GM19372 (cell line): Measurements from ENCODE around the gene TUBA1C.
A peak's percentile ranks its signal among the peaks of the same experiment; 100 is the strongest.

Experiments used
- ATAC-seq: cut with Tn5 transposase; IDR thresholded peaks from one replicate; pipeline ENCODE4 v1.9.1; 2021; ENCODE audit warnings: mild to moderate bottlenecking, low read depth, moderate library complexity; ENCODE audit not compliant: unreplicated experiment

Gene TUBA1C

GRCh38 chr12:49264873-49265792, at the start of gene TUBA1C:
Gene TUBA1C (plus strand): TSS chr12:49265082. CDS start chr12:49265182, 100 bp downstream.
- peak; percentile 82 for ATAC-seq

GRCh38 chr12:49219417-49220026, 45.4 kb upstream of the TUBA1C start:
- no peak for ATAC-seq

- no peak for ATAC-seq
Observed at GRCh38 chr12:49220972-49221371, 43.9 kb upstream of the TUBA1C start.

- no peak for ATAC-seq
Observed at GRCh38 chr12:49223122-49223521, 41.8 kb upstream of the TUBA1C start.

- no peak for ATAC-seq
Observed at GRCh38 chr12:49223590-49224369, 41.1 kb upstream of the TUBA1C start.

- ATAC-seq = no peak
Observed at GRCh38 chr12:49225576-49226166, 39.2 kb upstream of the TUBA1C start.

- no peak for ATAC-seq
Observed at GRCh38 chr12:49227713-49228112, 37.2 kb upstream of the TUBA1C start.

- no peak for ATAC-seq
Observed at GRCh38 chr12:49228653-49229052, 36.2 kb upstream of the TUBA1C start.

GRCh38 chr12:49230176-49230804, 34.6 kb upstream of the TUBA1C start:
- no peak for ATAC-seq

GRCh38 chr12:49230805-49231194, 34.1 kb upstream of the TUBA1C start:
- no peak for ATAC-seq

GRCh38 chr12:49231878-49232655, 32.8 kb upstream of the TUBA1C start:
- no peak for ATAC-seq

GRCh38 chr12:49232940-49233841, 31.7 kb upstream of the TUBA1C start:
- no peak for ATAC-seq

GRCh38 chr12:49233842-49234526, 30.9 kb upstream of the TUBA1C start:
- ATAC-seq = no peak

- no peak for ATAC-seq
Observed at GRCh38 chr12:49236423-49236822, 28.5 kb upstream of the TUBA1C start.

- no peak for ATAC-seq
Observed at GRCh38 chr12:49243631-49244030, 21.3 kb upstream of the TUBA1C start.

- no peak for ATAC-seq
Observed at GRCh38 chr12:49244176-49244575, 20.7 kb upstream of the TUBA1C start.

GRCh38 chr12:49251357-49251756, 13.5 kb upstream of the TUBA1C start:
- no peak for ATAC-seq
